Loucy (cell line): ENCODE data around the gene PP2D1.

Source experiments
- CTCF ChIP-seq: fragments of 200-600 bp; sonication (generic); conservative IDR thresholded peaks from 2 replicates; pipeline ENCODE4 v1.5.1; 2014; ENCODE audit warnings: mild to moderate bottlenecking, antibody characterized with exemption, low read length
- EZH2phosphoT487 ChIP-seq: fragments of 200-600 bp; IDR thresholded peaks from 2 replicates; pipeline ENCODE4 v1.6.1; 2018; ENCODE audit warnings: antibody characterized with exemption, mild to moderate bottlenecking, moderate library complexity, borderline replicate concordance

GRCh38 chr3:20038699-20039465 lies 26.8 kb upstream of the PP2D1 start:
- no peak for TF ChIP-seq CTCF
- no peak for TF ChIP-seq EZH2phosphoT487
